Gastrocnemius medialis (tissue), 4 donors: ENCODE data around the gene ZNF443.

Experiments used
- POLR2A ChIP-seq, 2 donors: fragments of 450-650 bp; IDR thresholded peaks; one replicate each; pipeline ENCODE4 v1.6.1; 2017; ENCODE audit warnings: antibody characterized with exemption in 2 of 2, mild to moderate bottlenecking in 2 of 2, moderate library complexity in 2 of 2
- TF ChIP-seq, protein P1 (sequence below), 5 experiments: fragments of 450-650 bp in 3 of 5; fragments of 200-600 bp in 2 of 5; sonication (generic) in 2 of 5; IDR thresholded peaks in 4 of 5; conservative IDR thresholded peaks in 1 of 5; 1 replicate in 4 of 5; 2 replicates in 1 of 5; pipeline ENCODE4 v1.5.1; 2016 to 2019; ENCODE audit warnings: antibody characterized with exemption in 5 of 5, mild to moderate bottlenecking in 3 of 5, moderate library complexity in 3 of 5

GRCh38 chr19:12484011-12484370 is 43.2 kb upstream of the ZNF443 start:
- no peak for TF ChIP-seq POLR2A (IDR thresholded peaks at IDR 0.05)
- TF ChIP-seq, protein P1, sequence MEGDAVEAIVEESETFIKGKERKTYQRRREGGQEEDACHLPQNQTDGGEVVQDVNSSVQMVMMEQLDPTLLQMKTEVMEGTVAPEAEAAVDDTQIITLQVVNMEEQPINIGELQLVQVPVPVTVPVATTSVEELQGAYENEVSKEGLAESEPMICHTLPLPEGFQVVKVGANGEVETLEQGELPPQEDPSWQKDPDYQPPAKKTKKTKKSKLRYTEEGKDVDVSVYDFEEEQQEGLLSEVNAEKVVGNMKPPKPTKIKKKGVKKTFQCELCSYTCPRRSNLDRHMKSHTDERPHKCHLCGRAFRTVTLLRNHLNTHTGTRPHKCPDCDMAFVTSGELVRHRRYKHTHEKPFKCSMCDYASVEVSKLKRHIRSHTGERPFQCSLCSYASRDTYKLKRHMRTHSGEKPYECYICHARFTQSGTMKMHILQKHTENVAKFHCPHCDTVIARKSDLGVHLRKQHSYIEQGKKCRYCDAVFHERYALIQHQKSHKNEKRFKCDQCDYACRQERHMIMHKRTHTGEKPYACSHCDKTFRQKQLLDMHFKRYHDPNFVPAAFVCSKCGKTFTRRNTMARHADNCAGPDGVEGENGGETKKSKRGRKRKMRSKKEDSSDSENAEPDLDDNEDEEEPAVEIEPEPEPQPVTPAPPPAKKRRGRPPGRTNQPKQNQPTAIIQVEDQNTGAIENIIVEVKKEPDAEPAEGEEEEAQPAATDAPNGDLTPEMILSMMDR (IDR thresholded peaks at IDR 0.05 in 4 of 5, conservative IDR thresholded peaks at IDR 0.05 in 1 of 5): no peak
